ENCODE measurements around the gene MCM10. TPM values are rescaled to one million over a fixed set of nuclear protein-coding genes. Genes with fewer than 3 reads are reported as not detected.

Gene MCM10
- total RNA-seq, 1 experiment from 2014 or later, result 43.1 TPM

DNA sequence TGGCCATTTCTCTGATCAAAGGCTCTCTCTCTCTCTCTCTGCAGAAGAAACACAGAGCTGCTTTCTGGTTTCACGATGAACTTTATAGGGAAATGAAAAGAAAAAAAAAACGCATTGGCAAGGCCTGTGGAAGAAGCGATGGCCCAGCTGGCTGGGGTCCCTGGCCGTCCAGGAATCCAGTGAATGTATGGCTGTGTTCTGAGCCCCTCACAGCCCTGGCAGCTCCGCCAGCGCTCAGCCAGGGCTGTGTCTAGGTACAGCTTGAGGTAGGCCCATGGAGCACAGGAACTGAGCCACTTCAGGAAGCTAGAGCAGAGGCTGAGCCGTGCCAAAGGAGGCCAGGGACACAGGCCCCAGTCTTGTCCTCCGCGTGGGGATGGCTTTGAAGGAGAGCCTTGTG lies 85.9 kb downstream of the MCM10 start:
- BruUV-seq (replicated peaks), result no TSS peak
- H3K27me3 ChIP-seq (ENCODE audit: insufficient read depth, low read length), result no peaks in the 10 kb centered on the region
- H3K9ac ChIP-seq (ENCODE audit: low read length), result no peak overlapping the region
- no peaks in the 10 kb centered on the region for H3K9me2 ChIP-seq (ENCODE audit: insufficient read depth)
- no peak overlapping the region for H3K4me2 ChIP-seq (ENCODE audit: low read length)
- TF ChIP-seq POLR2A (IDR thresholded peaks at IDR 0.05; ENCODE audit: borderline replicate concordance, extremely low read depth, insufficient read depth, insufficient read length), result no peak
- TF ChIP-seq ELF1 (IDR thresholded peaks at IDR 0.05; ENCODE audit: borderline replicate concordance, low read depth), result no peak
- TF ChIP-seq POLR2AphosphoS5 (IDR thresholded peaks at IDR 0.05; ENCODE audit: low read depth, low read length), result no peak
- no peak for TF ChIP-seq ZNF274 (IDR thresholded peaks at IDR 0.05; ENCODE audit: low read depth, low read length)
- no peak for TF ChIP-seq CBX3 (IDR thresholded peaks at IDR 0.05; ENCODE audit: low read depth)
- no peak for TF ChIP-seq FOSL1 (IDR thresholded peaks at IDR 0.05; ENCODE audit: low read depth)
- no peak for TF ChIP-seq ZBTB33 (IDR thresholded peaks at IDR 0.05; ENCODE audit: extremely low read depth, insufficient replicate concordance, low read length)
- no peak for TF ChIP-seq SRF (IDR thresholded peaks at IDR 0.05; ENCODE audit: low read depth)
- no peak for TF ChIP-seq JUND (IDR thresholded peaks at IDR 0.05)
- no peak for TF ChIP-seq ZFX (IDR thresholded peaks at IDR 0.05)
- TF ChIP-seq EZH2 (IDR thresholded peaks at IDR 0.05), result no peak
- no peak for TF ChIP-seq SIN3A (IDR thresholded peaks at IDR 0.05; ENCODE audit: low read depth)
- TF ChIP-seq MAX (IDR thresholded peaks at IDR 0.05), result no peak
- no peak for TF ChIP-seq ATF3 (IDR thresholded peaks at IDR 0.05)
- no peak for TF ChIP-seq YY1 (IDR thresholded peaks at IDR 0.05; ENCODE audit: extremely low read depth, insufficient replicate concordance, low read depth, low read length)
- no peak for TF ChIP-seq EZH2phosphoT487 (IDR thresholded peaks at IDR 0.05; ENCODE audit: borderline replicate concordance)
- TF ChIP-seq EGR1 (IDR thresholded peaks at IDR 0.05; ENCODE audit: low read depth), result no peak
- TF ChIP-seq, protein P1, sequence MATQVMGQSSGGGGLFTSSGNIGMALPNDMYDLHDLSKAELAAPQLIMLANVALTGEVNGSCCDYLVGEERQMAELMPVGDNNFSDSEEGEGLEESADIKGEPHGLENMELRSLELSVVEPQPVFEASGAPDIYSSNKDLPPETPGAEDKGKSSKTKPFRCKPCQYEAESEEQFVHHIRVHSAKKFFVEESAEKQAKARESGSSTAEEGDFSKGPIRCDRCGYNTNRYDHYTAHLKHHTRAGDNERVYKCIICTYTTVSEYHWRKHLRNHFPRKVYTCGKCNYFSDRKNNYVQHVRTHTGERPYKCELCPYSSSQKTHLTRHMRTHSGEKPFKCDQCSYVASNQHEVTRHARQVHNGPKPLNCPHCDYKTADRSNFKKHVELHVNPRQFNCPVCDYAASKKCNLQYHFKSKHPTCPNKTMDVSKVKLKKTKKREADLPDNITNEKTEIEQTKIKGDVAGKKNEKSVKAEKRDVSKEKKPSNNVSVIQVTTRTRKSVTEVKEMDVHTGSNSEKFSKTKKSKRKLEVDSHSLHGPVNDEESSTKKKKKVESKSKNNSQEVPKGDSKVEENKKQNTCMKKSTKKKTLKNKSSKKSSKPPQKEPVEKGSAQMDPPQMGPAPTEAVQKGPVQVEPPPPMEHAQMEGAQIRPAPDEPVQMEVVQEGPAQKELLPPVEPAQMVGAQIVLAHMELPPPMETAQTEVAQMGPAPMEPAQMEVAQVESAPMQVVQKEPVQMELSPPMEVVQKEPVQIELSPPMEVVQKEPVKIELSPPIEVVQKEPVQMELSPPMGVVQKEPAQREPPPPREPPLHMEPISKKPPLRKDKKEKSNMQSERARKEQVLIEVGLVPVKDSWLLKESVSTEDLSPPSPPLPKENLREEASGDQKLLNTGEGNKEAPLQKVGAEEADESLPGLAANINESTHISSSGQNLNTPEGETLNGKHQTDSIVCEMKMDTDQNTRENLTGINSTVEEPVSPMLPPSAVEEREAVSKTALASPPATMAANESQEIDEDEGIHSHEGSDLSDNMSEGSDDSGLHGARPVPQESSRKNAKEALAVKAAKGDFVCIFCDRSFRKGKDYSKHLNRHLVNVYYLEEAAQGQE (IDR thresholded peaks at IDR 0.05; ENCODE audit: low read depth), result no peak
- ChIA-PET POLR2A (no interaction called here), RAD21 (ENCODE audit: low non-redundant PET in 1 of 2, low total read pairs in 2 of 2, uncharacterized antibody in 2 of 2, unreplicated experiment in 2 of 2) (no interaction called here), CTCF (no interaction called here)
- H3K9me3 ChIP-seq (ENCODE audit: control insufficient read depth in 1 of 2, insufficient read depth in 1 of 2, low read depth in 1 of 2, low read length in 2 of 2), result no peaks in the 10 kb centered on the region
- no peaks in the 10 kb centered on the region for H4K20me1 ChIP-seq (ENCODE audit: insufficient read depth)
- ATAC-seq (no peak), DNase-seq (ENCODE audit: low read depth, low spot score) (no peak)
- intact Hi-C loops (cut with micrococcal nuclease), result no loop called here
- H3K4me1 ChIP-seq (ENCODE audit: control insufficient read depth in 1 of 2, insufficient read depth in 2 of 2, low read length in 2 of 2), result no peaks in the 10 kb centered on the region
- no peak overlapping the region for H2AFZ ChIP-seq (ENCODE audit: low read depth, low read length, poor library complexity, severe bottlenecking)
- H3K27ac ChIP-seq (ENCODE audit: low read depth, low read length), result no peak overlapping the region
- no peaks in the 10 kb centered on the region for H3K79me2 ChIP-seq (ENCODE audit: insufficient read depth, low read length)
- no peak overlapping the region for H3K4me3 ChIP-seq (replicated peaks in 1 of 2; ENCODE audit: low read depth in 1 of 2, low read length in 2 of 2)
- H3K36me3 ChIP-seq (ENCODE audit: control insufficient read depth in 1 of 2, insufficient read depth in 2 of 2, low read length in 2 of 2), result no peaks in the 10 kb centered on the region

All from HCT116 (cell line).